ENCODE measurements around the gene SKIL.

SKIL gene

GRCh38 chr3:170346481-170347392 lies 10.8 kb upstream of the SKIL start:
- DNase-seq (ENCODE audit: low read depth in 3 of 3) = no peak

GRCh38 chr3:170350515-170351413 lies 6.8 kb upstream of the SKIL start:
- no peak for DNase-seq (ENCODE audit: low read depth in 3 of 3)

GRCh38 chr3:170352936-170353335 lies 4.6 kb upstream of the SKIL start:
- no peak for DNase-seq (ENCODE audit: low read depth in 3 of 3)

GRCh38 chr3:170353485-170353884 lies 4.0 kb upstream of the SKIL start:
- DNase-seq (ENCODE audit: low read depth in 3 of 3) = no peak

- DNase-seq (ENCODE audit: low read depth in 3 of 3) = no peak
These were observed 2.8 kb upstream of the SKIL start for GRCh38 chr3:170354760-170355159.

GRCh38 chr3:170355738-170356595 lies 1.5 kb upstream of the SKIL start:
- no peak for DNase-seq (ENCODE audit: low read depth in 3 of 3)

GRCh38 chr3:170356596-170357175 lies 829 bp upstream of the SKIL start:
- peak; percentile 10 to 52 (median 15) for DNase-seq (ENCODE audit: low read depth in 3 of 3)

GRCh38 chr3:170358042-170359010 lies 811 bp downstream of the SKIL start:
- DNase-seq (ENCODE audit: low read depth in 3 of 3) = peak; percentile 43 to 74 (median 49)

GRCh38 chr3:170359178-170359704 lies 1.7 kb downstream of the SKIL start:
- DNase-seq (ENCODE audit: low read depth in 3 of 3) = no peak

- DNase-seq (ENCODE audit: low read depth in 3 of 3) = no peak
These were observed 3.0 kb downstream of the SKIL start for GRCh38 chr3:170360466-170360865.

GRCh38 chr3:170360916-170361315 lies 3.4 kb downstream of the SKIL start:
- DNase-seq (ENCODE audit: low read depth in 3 of 3) = no peak

GRCh38 chr3:170361711-170362110 lies 4.2 kb downstream of the SKIL start:
- DNase-seq (ENCODE audit: low read depth in 3 of 3) = no peak

GRCh38 chr3:170363471-170363994 lies 6.0 kb downstream of the SKIL start:
- no peak for DNase-seq (ENCODE audit: low read depth in 3 of 3)

- DNase-seq (ENCODE audit: low read depth in 3 of 3) = no peak
These were observed 7.5 kb downstream of the SKIL start for GRCh38 chr3:170364965-170365364.

GRCh38 chr3:170367797-170368196 lies 10.3 kb downstream of the SKIL start:
- DNase-seq (ENCODE audit: low read depth in 3 of 3) = no peak

- DNase-seq (ENCODE audit: low read depth in 3 of 3) = no peak
These were observed 11.4 kb downstream of the SKIL start for GRCh38 chr3:170368921-170369320.

- no peak for DNase-seq (ENCODE audit: low read depth in 3 of 3)
These were observed 14.8 kb downstream of the SKIL start for GRCh38 chr3:170372190-170372879.

GRCh38 chr3:170383567-170383966 lies 26.1 kb downstream of the SKIL start:
- no peak for DNase-seq (ENCODE audit: low read depth in 3 of 3)

- no peak for DNase-seq (ENCODE audit: low read depth in 3 of 3)
These were observed 29.0 kb downstream of the SKIL start for GRCh38 chr3:170386468-170386867.

Data from stimulated activated CD4-positive, alpha-beta T cell treated with anti-CD3 and anti-CD28 coated beads, TNF-alpha, amount 100 ng/mL, for 24 hours (primary cell).